Left ventricle myocardium inferior (tissue), 1 donor: ENCODE data around the gene ALKBH7. TPM values are rescaled to one million over a fixed set of nuclear protein-coding genes. Genes with fewer than 3 reads are reported as not detected.
A peak's percentile ranks its signal among the peaks of the same experiment; 100 is the strongest.
"Not testable (repeated sequence)": the region's sequence is repeated elsewhere in the genome, so short reads cannot be mapped to it uniquely, and the experiment has no call there.

ENCODE experiments used
- DNase-seq: peaks from one replicate; pipeline ENCODE4 v3.0.0-alpha.2; 2020
- H3K27ac ChIP-seq: fragments of 200-600 bp; replicated peaks from 2 replicates; pipeline ENCODE4 v1.8.0; 2021
- H3K27me3 ChIP-seq: fragments of 200-600 bp; 2 replicates; pipeline ENCODE4 v1.8.0; 2021; ENCODE audit warnings: low read depth
- H3K36me3 ChIP-seq: fragments of 200-600 bp; 2 replicates; pipeline ENCODE4 v1.8.0; 2021
- H3K4me1 ChIP-seq: fragments of 200-600 bp; 2 replicates; pipeline ENCODE4 v1.8.0; 2021
- H3K4me3 ChIP-seq: fragments of 200-600 bp; 2 replicates; pipeline ENCODE4 v1.8.0; 2021; ENCODE audit warnings: mild to moderate bottlenecking, moderate library complexity
- H3K9me3 ChIP-seq: fragments of 200-600 bp; replicated peaks from 2 replicates; pipeline ENCODE4 v1.8.0; 2021
- intact Hi-C: fragments of 100-400 bp; cut with micrococcal nuclease; formaldehyde crosslinking; loops from one replicate; pipeline ENCODE4 v1.11.0; 2022
- total RNA-seq: library from RNA; stranded (reverse); fragmentation: NEBNext Ultra II Directional; extraction: Animal tissue kit (Norgen Biotek cat#: 25700); gene quantifications from one replicate; pipeline ENCODE4 v1.2.1, GENCODE V29; 2021
- TF ChIP-seq, protein P1 (sequence below): fragments of 200-600 bp; IDR thresholded peaks from 2 replicates; pipeline ENCODE4 v1.8.0; 2021; ENCODE audit warnings: antibody characterized with exemption, mild to moderate bottlenecking, borderline replicate concordance
- donor health status: DM: no; HTN: yes; CAD: no; lungs with severe emphysema.

The ALKBH7 gene
- total RNA-seq, 1 donor from 2014 or later, result 142 TPM

DNA sequence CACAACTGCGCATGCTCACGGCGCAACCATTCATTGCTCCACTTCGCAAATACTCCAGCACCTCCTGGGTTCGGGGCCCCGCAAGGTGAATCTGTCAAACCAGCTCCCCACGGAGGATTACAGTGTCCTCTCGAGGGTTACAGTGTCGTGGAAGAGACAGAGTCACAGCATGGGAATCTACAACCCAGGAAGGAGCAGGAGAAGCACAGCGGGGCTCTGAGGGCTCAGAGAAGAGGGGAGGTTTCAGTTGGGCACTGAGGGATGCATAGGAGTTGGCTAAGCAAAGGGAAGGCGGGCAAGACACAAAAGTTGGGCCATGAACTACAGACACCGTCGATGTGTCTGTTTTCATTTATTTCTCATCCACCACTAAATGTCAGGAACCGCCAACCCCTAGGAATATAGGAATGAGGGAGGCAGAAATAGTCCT lies 21.4 kb downstream of the ALKBH7 start:
- no peaks in the 10 kb centered on the region for H3K27me3 ChIP-seq
- H3K4me1 ChIP-seq, result peaks cover 24% of the 10 kb centered on the region
- DNase-seq, result no peak
- no peaks in the 10 kb centered on the region for H3K9me3 ChIP-seq
- peaks cover 21% of the 10 kb centered on the region for H3K36me3 ChIP-seq
- H3K4me3 ChIP-seq, result peak overlapping the region; percentile 85
- intact Hi-C loops, result no loop called here
- peak overlapping the region; percentile 98 for H3K27ac ChIP-seq
- TF ChIP-seq, protein P1, sequence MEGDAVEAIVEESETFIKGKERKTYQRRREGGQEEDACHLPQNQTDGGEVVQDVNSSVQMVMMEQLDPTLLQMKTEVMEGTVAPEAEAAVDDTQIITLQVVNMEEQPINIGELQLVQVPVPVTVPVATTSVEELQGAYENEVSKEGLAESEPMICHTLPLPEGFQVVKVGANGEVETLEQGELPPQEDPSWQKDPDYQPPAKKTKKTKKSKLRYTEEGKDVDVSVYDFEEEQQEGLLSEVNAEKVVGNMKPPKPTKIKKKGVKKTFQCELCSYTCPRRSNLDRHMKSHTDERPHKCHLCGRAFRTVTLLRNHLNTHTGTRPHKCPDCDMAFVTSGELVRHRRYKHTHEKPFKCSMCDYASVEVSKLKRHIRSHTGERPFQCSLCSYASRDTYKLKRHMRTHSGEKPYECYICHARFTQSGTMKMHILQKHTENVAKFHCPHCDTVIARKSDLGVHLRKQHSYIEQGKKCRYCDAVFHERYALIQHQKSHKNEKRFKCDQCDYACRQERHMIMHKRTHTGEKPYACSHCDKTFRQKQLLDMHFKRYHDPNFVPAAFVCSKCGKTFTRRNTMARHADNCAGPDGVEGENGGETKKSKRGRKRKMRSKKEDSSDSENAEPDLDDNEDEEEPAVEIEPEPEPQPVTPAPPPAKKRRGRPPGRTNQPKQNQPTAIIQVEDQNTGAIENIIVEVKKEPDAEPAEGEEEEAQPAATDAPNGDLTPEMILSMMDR, result no peak

DNA sequence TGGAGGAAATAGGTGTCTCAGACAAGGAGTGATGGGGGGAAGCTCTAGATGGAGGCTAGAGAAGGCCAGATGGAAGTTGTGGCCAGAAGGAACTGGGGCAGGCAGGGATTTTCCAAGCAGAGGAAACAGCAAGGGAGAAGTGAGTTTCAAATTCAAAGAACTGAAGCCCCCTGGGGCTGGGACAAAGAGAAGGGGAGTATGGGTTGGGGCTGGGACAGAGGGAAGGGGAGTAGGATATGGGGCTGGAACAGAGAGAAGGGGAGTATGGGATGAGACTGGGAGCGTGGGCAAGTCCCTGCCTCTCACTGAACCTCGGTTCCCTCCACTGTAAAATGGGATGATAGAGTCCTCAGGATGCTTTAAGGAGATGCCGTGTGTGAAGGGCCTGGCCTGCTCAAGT lies 22.2 kb downstream of the ALKBH7 start:
- Histone ChIP-seq H3K27me3 (no peaks in the 10 kb centered on the region), H3K4me3 (no peak overlapping the region), H3K36me3 (peaks cover 13% of the 10 kb centered on the region), H3K4me1 (peaks cover 24% of the 10 kb centered on the region), H3K27ac (no peak overlapping the region), H3K9me3 (no peaks in the 10 kb centered on the region)
- DNase-seq, result no peak
- TF ChIP-seq, protein P1, result no peak
- intact Hi-C loops, result no loop called here

DNA sequence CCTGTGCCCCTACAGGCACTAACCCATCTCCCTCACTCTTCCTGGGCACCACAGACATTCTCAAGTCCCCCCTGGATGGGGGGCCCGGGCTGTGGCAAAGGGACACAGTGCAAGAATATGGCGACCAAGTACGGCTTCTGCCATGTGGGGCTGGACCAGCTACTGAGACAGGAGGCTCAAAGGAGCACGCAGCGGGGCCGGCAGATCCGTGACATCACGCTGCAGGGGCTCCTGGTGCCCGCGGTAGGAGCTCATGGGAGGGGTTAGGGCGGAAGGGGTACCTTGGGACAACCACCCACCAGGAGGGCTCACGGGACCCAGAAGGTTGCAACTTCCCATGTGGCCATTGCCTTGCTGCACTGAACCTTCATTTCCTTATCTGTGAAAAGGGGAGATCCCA lies 23.7 kb downstream of the ALKBH7 start:
- TF ChIP-seq, protein P1, result no peak
- H3K27me3 ChIP-seq, result no peaks in the 10 kb centered on the region
- H3K4me3 ChIP-seq, result no peak overlapping the region
- peaks cover 24% of the 10 kb centered on the region for H3K4me1 ChIP-seq
- intact Hi-C loops, result no loop called here
- no peak for DNase-seq
- H3K27ac ChIP-seq, result no peak overlapping the region
- peaks cover 5% of the 10 kb centered on the region for H3K36me3 ChIP-seq
- H3K9me3 ChIP-seq, result no peaks in the 10 kb centered on the region

DNA sequence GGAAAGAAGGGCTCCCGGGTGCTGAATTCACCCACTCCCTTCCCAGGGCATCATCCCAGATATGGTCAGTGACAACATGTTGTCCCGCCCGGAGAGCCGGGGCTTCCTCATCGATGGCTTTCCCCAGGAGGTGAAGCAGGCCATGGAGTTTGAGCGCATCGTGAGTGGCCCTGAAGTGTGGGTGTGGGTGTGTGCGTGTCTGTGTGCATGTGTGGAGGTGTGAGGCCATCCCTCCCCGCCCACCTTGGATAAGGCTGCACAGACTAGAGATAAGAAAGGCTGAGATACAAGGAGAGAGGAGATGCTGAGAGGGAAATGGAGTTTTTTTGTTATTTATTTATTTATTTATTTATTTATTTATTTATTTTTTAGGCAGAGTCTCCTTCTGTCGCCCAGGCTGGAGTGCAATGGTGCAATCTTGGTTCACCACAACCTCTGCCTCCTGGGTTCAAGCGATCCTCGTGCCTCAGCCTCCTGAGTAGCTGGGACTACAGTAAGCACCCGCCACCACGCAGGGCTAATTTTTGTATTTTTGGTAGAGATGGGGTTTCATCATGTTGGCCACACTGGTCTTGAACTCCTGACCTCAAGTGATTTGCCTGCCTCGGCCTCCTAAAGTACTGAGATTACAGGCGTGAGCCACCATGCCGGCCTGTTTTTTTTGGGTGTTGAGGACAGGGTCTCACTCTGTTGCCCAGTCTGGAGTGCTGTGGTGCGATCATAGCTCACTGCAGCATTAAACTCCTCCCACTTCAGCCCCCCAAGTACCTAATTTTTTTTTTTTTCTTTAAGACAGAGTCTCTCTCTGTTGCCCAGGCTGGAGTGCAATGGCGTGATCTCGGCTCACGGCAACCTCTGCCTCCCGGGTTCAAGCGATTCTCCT lies 27.7 kb downstream of the ALKBH7 start:
- H3K9me3 ChIP-seq, DNase-seq, H3K36me3 ChIP-seq, H3K4me1 ChIP-seq, H3K27me3 ChIP-seq, H3K4me3 ChIP-seq, intact Hi-C loops, H3K27ac ChIP-seq: not testable (repeated sequence)

DNA sequence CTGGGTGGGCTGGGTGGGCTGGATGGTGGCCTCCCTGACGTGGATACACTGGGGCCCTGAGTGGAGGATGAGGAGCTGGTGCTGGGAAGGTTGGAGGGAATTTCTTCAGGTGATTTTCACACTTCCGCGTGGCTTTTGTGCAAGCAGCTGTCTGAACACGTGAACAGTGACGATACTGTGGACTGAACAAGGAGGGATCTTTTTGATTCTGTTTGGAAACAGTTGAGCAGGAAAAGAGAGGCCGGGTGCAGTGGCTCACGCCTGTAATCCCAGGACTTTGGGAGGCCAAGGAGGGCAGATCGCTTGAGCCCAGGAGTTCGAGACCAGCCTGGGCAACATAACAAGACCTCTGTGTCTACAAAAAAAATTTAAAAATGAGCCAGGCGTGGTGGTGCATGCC lies 29.5 kb downstream of the ALKBH7 start:
- no peaks in the 10 kb centered on the region for H3K27me3 ChIP-seq

More for the DNA sequence above, 29.5 kb downstream of the ALKBH7 start:
- intact Hi-C loops, result no loop called here
- H3K9me3 ChIP-seq, result no peaks in the 10 kb centered on the region
- no peaks in the 10 kb centered on the region for H3K36me3 ChIP-seq
- H3K27ac ChIP-seq, result no peak overlapping the region
- TF ChIP-seq, protein P1, result no peak
- H3K4me3 ChIP-seq, result no peak overlapping the region
- no peak for DNase-seq
- no peaks in the 10 kb centered on the region for H3K4me1 ChIP-seq
